Tibial nerve (tissue), 4 donors: Measurements from ENCODE around the gene PRM1.
"Not testable (repeated sequence)": the region's sequence is repeated elsewhere in the genome, so short reads cannot be mapped to it uniquely, and the experiment has no call there.

Experiments
- EP300 ChIP-seq, 2 donors: sonication (generic); formaldehyde crosslinking; IDR thresholded peaks; one replicate each; pipeline ENCODE4 v1.6.1; 2017; ENCODE audit warnings: antibody characterized with exemption in 2 of 2, mild to moderate bottlenecking in 1 of 2
- POLR2A ChIP-seq, 2 donors: fragments of 450-650 bp; IDR thresholded peaks; one replicate each; pipeline ENCODE4 v1.6.1; 2017; ENCODE audit warnings: antibody characterized with exemption in 2 of 2, mild to moderate bottlenecking in 2 of 2, moderate library complexity in 2 of 2
- TF ChIP-seq, protein P1 (sequence below), 5 experiments: fragments of 200-600 bp in 3 of 5; fragments of 450-650 bp in 2 of 5; sonication (generic) in 3 of 5; IDR thresholded peaks; one replicate each; pipeline ENCODE4 v1.5.1; 2016 to 2019; ENCODE audit warnings: antibody characterized with exemption in 5 of 5, mild to moderate bottlenecking in 3 of 5, moderate library complexity in 2 of 5

DNA sequence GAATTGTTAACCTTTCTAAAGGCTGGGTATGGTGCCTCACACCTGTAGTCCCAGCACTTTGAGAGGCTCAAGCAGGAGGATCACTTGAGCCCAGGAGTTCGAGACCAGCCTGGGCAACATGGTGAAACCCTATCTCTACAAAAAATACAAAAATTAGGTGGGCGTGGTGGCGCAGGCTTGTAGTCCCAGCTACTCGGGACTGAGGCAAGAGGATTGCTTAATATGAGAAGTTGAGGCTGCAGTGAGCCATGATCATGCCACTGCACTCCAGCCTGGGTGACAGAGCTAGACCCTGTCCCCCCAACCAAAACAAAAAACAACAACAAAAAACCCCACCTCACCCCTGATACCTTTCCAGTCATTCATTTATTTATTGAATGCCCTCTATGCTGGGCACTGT is 8.6 kb upstream of the PRM1 start:
- TF ChIP-seq, protein P1, sequence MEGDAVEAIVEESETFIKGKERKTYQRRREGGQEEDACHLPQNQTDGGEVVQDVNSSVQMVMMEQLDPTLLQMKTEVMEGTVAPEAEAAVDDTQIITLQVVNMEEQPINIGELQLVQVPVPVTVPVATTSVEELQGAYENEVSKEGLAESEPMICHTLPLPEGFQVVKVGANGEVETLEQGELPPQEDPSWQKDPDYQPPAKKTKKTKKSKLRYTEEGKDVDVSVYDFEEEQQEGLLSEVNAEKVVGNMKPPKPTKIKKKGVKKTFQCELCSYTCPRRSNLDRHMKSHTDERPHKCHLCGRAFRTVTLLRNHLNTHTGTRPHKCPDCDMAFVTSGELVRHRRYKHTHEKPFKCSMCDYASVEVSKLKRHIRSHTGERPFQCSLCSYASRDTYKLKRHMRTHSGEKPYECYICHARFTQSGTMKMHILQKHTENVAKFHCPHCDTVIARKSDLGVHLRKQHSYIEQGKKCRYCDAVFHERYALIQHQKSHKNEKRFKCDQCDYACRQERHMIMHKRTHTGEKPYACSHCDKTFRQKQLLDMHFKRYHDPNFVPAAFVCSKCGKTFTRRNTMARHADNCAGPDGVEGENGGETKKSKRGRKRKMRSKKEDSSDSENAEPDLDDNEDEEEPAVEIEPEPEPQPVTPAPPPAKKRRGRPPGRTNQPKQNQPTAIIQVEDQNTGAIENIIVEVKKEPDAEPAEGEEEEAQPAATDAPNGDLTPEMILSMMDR (IDR thresholded peaks at IDR 0.05) = not testable (repeated sequence)
- not testable (repeated sequence) for TF ChIP-seq POLR2A, EP300 (IDR thresholded peaks at IDR 0.05)
